H1 (cell line): ENCODE data around the gene TPRG1L.

Experiments
- CEBPB ChIP-seq: IDR thresholded peaks from 2 replicates; pipeline ENCODE4 v1.6.1; 2012; ENCODE audit warnings: low read depth, low read length
- CTCF ChIP-seq, 3 experiments: IDR thresholded peaks; 1 replicate in 2 of 3; 2 replicates in 1 of 3; pipeline versions ENCODE4 v1.5.1 to v1.6.1; 2011; ENCODE audit warnings: low read length in 3 of 3, mild to moderate bottlenecking in 3 of 3, inconsistent platforms in 2 of 3, low read depth in 1 of 3, moderate library complexity in 1 of 3; ENCODE audit not compliant: insufficient read depth in 1 of 3; ENCODE audit errors: control extremely low read depth in 1 of 3
- E2F6 ChIP-seq: IDR thresholded peaks from 2 replicates; pipeline ENCODE4 v1.6.1; 2012; ENCODE audit warnings: inconsistent platforms
- KDM5A ChIP-seq: fragments of 200-600 bp; IDR thresholded peaks from 2 replicates; pipeline ENCODE4 v1.7.1; 2012; ENCODE audit warnings: mild to moderate bottlenecking, low read length, inconsistent platforms, mixed read lengths
- MAX ChIP-seq: IDR thresholded peaks from 2 replicates; pipeline ENCODE4 v1.6.1; 2012; ENCODE audit warnings: inconsistent platforms
- SIN3A ChIP-seq, 2 experiments: IDR thresholded peaks in 1 of 2; conservative IDR thresholded peaks in 1 of 2; 2 replicates each; pipeline ENCODE4 v1.6.1; 2011 to 2012; ENCODE audit warnings: low read length in 2 of 2, improper control_type of control experiment in 1 of 2, low read depth in 1 of 2, mild to moderate bottlenecking in 1 of 2
- SP1 ChIP-seq: IDR thresholded peaks from 2 replicates; pipeline ENCODE4 v1.6.1; 2011; ENCODE audit warnings: low read depth, low read length

GRCh38 chr1:3636531-3636930 lies 11.7 kb downstream of the TPRG1L start:
- TF ChIP-seq CEBPB (no peak), SIN3A (conservative IDR thresholded peaks at IDR 0.05 in 1 of 2, IDR thresholded peaks at IDR 0.05 in 1 of 2; ENCODE audit: low read depth in 1 of 2, low read length in 2 of 2) (no peak), MAX (no peak), SP1 (no peak), KDM5A (no peak), E2F6 (no peak), CTCF (IDR thresholded peaks at IDR 0.05; ENCODE audit: control extremely low read depth in 1 of 3, insufficient read depth in 1 of 3, low read depth in 1 of 3, low read length in 3 of 3) (no peak)
